Embryonic facial prominence (tissue), 1 donor: ENCODE measurements around the gene TMEM221.
"Not testable (repeated sequence)": the region's sequence is repeated elsewhere in the genome, so short reads cannot be mapped to it uniquely, and the experiment has no call there.

Experiments used
- DNase-seq: peaks from one replicate; pipeline ENCODE4 v3.0.0-alpha.2; 2016; ENCODE audit errors: extremely low spot score

Gene TMEM221

DNA sequence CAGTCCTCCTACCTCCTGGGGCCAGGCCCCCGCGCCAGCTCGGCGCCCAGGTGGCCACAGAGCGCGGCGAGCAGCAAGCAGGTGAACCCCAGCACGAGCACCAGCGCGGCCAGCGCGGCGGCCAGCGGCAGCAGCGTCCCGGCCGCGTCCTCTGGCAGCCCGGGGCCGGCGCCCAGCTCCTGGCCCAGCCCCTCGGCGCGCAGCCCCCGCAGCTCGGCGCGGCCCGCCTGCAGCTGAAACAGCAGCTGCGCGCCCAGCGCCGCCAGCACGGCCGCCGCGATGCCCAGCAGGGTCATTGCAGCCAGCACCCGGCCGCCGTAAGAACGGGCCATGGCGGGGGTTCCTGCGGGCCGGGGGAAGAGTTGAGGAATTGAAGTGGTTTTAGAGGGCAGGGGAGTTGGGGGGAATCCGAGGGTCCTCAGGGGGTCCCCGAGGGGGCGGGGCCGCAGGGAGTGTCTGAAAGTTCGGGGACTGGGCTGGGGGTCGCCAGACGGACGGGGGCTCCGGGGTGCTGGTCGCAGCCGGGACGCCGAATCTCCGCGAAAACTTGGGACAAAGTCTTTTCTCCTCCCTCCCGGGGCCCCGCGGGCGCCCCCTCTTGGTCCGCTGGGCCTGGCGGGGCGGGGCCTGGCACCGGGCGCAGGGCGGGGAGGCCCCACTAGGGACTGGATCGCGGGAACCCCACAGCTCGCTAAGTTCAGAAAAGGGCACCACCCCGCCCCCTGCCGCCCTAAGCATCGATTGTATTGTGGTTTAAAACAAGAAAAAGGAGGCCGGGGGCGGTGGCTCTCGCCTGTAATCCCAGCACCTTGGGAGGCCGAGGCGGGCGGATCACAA lies at the start of gene TMEM221:
Gene TMEM221, minus strand, starts transcription at position 538 of the 837 bp plus-strand sequence. Its CDS starts 206 bp downstream, at position 332.
- no peak for DNase-seq

DNA sequence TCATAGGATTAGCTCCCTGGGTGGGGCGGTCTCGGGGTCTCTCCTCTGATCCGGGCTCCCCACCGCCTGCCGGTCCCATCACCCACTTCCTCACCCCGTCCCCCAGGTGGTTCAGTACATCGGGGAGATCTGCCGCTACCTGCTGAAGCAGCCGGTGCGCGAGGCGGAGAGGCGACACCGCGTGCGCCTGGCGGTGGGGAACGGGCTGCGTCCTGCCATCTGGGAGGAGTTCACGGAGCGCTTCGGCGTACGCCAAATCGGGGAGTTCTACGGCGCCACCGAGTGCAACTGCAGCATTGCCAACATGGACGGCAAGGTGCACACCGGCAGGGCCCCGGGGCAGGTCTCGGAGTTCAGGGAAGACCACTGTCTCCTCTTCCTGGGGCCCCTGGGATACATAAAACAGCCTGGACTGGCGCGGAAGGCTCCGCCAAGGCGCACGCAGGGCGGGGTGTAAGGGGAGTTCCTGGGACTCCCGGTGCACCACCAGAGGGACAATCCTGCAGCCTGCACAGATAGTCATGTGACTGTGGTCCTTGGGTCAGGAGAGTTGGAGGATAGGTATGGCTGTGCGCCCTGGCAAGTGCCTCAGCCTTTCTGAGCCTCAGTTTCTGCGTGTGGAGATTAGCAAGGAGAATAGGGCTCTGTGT lies 48.8 kb upstream of the TMEM221 start:
- DNase-seq, result no peak

DNA sequence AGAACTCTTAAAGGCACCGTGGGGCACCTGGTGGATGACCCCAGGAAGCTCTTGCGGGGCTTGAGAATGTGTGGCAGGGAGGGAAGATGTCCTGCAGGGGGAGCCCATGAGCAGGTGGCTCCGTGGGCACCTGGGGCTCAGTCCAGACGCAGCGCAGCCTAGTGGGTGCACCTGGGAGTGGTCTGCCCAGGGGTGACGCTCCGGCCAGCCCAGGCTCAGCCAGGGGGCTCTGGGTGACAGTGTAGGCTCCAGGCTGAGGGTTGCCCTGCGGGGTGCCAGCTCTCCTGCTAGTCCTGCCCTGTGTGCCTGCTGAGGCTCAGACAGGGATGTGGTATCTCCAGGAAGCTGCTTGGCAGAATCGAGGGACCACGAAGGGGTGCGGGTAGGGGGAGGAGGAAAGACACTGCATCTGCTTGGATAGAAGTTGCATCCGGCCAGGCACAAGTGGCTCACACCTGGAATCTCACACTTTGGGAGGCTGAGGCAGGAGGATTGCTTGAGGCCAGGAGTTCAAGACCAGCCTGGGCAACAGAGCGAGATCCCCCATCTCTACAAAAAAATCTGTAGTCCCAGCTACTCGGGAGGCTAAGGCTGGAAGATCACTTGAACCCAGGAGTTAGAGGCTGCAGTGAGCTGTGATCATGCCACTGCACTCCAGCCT lies 48.0 kb upstream of the TMEM221 start:
- no peak for DNase-seq

DNA sequence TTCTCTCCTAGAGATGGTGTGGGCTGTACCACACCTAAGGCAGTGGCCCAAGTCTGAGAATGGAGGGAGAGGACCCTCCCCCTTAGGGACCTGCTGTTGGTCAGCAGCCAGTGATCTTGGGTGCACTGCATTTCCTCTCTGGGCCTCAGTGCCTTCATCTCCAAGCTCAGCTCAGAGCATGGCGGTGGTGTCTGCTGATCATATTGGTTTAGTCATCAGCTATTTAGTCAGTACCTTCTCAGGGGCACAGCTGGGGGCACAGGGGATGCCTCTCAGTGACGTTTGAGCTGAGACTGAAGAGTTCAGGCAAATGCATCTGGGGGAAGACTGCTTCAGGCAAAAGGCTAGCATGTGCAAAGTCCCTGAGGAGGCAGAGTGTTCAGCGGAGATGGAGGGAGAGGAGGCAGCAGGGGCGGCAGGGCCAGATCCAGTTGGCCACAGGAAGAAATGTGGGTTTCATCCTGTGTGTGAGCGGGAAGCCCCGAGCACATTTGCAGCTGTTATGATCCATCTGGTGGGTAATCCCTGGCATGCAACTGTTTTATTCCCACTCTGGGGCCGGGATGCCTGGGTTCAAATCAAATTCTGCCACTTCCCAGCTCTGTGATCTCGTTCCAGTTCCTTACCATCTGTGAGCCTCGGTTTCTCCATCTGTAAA lies 47.3 kb upstream of the TMEM221 start:
- no peak for DNase-seq

DNA sequence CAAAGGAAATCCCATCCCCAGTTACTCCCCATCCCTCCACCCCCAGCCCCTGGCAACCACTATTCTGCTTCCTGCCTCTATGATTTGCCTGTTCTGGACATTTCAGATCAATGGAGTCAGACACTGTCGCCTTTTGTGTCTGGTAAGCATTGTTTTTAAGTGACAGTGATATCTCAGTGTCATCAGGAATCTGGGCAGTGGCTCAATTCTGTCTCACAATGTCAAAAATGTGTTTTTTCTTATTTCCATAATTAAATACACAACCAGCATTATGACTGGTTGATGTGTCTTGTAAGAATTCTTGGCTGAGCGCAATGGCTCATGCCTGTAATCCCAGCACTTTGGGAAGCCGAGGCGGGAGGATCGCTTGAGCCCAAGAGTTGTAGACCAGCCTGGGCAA lies 42.8 kb upstream of the TMEM221 start:
- no peak for DNase-seq

DNA sequence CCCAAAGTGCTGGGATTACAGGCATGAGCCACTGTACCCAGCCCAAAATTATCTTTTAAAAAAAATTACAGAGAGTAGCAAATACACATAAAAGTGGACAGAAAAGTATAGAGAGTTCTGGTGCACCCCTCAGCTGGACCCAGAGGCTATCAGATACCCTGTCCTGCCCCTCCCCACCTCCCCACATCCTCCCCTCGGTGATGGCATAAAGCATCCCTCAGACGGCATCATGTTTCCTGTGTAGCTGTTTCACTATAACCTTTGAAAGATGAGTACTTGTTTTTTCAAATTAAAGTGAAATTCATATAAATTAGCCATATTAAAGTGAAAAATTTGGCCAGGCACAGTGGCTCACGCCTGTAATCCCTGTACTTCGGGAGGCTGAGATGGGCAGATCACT lies 41.9 kb upstream of the TMEM221 start:
- no peak for DNase-seq

DNA sequence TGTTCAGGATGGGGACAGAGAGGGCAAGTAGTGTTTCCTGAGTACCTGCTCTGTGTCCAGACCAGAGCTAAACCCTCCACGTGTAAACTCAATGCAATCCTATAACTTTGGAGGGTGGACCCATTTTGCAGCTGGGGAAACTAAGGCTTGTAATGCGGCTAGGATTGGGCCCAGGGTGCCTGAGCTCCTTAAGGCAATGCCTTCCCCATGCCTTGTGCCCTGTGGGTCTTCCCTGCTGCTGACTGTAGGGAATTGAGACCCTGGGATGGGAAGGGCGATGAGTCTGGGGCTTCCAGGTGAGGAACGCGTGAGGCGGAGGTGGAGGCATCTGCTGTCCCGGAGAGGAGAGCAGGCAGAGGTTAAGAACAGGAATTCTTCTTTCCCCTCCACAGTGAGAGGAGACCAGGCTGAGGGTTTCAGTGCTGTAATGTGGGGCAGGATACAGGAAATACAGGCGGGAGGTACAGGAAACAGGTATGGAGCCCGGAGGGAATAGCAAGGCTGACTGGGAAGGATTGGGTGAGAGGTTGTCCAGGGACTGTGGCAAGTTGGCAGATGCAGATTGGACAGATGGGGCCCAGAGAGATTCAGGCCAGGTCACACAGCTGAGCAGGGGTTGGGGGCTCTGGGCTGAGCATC lies 41.0 kb upstream of the TMEM221 start:
- DNase-seq, result no peak

DNA sequence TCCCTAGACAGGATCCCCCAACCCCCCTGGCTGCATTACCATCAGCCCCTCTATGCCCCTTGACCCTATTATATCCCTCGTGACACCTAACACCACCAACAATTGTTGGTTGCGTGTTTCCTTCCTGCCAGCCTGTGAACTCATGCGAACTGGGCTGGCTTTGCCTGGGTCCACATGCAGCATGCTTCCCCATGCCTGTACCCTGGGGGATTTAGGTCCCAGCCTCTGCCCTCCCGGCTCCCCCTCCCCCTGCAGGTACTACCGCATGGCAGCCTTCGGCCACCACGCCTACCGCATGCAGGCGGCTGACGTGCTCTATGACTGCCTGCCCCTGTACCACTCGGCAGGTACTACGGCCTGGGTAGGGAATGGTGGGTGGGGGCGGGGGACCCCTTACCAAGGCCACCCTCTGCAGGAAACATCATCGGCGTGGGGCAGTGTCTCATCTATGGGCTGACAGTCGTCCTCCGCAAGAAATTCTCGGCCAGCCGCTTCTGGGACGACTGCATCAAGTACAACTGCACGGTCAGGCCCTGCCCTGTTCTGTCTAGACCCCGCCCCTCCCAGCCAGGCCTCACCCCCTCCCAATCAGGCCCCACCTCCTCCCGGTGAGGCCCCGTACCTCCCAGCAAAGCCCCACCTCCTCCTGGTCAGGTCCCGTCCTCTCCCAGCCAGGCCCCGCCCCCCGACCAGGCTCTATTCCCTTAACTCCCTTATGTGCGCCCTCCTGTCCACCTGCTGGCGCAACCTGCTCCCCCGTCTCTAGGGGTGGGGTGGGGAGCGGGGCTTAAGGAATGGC lies 40.3 kb upstream of the TMEM221 start:
- DNase-seq, result no peak

DNA sequence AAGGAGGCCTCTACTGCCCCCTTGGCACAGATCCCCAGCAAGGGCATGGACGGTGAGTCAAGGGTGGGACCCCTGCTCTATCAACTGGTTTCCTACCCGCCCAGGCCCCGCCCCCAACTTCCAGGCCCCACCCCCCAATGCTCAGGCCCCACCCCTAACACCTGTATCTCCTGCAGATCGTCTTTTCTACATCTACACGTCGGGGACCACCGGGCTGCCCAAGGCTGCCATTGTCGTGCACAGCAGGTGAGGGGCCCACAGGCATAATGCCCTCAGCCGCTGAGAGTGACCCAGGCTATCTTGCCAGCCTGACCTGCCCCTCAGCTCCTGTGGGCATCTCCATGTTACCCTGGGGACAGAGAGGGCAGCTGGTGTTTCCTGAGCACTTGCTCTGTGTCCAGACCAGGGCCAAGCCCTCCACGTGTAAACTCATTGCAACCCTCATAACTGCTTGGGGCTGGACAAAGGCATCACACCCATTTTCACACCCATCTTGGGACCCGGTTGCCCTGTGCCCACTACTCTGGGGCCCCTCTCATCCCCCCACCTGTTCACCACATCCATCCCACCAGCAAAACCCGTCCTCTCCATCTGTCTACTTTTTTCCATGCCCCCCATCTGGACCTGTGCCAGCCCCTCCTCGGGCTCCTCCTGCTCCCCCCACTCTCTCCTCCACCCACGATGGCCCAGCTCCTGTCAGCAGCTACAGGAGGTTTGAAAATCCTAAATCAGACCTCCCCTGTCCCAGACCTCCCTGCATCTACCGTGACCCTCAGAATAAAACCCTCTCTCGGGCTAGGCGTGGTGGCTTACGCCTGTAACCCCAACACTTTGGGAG lies 39.0 kb upstream of the TMEM221 start:
- DNase-seq, result no peak

DNA sequence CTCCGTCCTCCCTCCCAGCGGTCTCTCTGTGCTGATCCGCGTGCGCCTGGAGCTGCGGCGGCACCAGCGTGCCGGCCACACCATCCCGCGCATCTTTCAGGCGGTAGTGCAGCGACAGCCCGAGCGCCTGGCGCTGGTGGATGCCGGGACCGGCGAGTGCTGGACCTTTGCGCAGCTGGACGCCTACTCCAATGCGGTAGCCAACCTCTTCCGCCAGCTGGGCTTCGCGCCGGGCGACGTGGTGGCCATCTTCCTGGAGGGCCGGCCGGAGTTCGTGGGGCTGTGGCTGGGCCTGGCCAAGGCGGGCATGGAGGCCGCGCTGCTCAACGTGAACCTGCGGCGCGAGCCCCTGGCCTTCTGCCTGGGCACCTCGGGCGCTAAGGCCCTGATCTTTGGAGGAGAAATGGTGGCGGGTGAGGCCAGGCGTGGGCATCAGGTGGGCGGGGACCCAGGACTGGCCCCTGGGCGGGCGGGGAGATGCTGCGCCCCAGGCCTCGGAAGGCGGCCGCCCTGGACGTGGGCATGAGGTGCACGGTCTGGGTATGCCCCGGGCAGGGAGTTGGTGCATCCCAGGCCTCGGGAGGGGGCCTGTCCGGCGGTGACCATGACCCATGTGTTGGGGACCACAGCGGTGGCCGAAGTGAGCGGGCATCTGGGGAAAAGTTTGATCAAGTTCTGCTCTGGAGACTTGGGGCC lies 38.2 kb upstream of the TMEM221 start:
- no peak for DNase-seq

DNA sequence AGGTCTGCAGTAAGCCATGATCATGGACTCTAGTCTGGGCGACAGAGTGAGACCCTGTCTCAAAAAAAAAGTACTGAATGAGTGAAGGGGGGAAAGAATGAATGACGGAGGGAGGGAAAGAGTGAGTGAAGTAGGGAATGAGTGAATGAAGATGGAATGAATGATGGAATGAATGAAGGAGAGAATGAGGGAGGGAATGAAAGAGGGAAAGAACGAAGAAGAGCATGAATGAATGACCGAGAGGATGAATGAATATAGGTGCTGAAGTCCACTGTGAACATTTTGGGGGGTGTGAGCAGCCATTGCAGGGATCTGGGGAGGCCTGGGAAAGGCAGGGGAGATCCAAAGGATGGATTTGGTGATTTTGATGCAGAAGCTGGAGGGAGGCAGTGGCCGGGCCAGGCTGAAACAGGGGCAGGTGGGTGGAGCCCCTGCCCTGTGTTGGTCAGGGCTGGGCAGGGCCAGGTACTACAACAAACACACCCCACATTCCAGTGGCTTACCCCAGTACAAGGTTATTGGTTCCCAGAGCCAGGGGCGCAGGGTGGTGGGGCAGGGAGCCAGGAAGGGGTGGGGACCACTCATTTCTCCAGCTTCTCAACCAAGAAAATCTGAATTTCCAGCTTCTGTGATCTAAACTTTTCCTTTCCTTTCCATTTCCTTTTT lies 36.2 kb upstream of the TMEM221 start:
- no peak for DNase-seq

DNA sequence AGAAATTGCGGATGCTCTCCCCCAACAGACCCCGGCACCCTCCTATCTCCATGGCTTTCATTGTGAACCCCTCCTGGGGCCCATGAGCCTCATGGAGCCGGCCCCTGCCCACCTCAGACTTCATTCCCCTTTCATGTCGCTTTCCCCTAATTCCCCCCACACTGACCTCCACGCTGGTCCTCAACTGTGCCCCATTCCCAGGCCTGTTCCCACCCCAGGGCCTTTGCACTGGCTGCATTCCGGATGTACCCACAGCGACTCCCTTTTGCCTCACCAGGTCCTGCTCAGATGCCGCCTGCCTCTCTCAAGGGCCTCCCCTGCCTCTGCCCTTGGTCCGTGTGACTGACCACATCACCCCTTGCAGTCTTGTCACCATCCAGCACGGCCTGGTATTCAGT lies 35.1 kb upstream of the TMEM221 start:
- no peak for DNase-seq

DNA sequence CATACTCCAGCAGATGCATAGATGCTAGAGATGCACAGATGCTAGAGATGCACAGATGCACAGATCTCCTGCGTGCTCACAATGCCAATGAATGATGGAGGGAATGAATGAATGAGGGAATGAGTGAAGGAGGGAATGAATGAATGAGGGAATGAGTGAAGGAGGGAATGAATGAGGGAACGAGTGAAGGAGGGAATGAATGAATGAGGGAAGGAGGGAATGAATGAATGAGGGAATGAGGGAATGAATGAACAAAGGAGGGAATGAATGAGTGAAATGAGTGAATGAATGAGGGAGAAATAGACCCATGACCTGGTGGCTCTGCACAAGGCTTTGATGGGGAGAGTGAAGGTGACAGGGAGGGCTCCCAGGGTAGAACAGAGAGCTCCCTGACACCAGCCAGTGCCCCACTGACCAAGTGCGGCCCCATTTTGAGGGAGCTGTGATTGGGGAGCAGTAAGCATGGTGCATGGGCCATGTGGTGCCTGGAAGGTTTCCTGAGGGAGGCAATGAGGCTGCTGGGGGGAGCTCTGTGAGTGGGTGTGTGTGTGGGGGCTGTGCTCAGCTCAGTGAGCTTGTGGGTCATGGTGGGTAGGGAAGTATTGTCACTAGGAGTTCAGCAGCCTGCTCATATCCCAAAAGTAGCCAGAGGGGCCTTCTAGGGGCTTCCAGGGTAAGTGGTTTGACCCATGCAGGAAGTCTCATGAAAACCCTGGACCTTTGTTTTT lies 34.6 kb upstream of the TMEM221 start:
- DNase-seq, result no peak

DNA sequence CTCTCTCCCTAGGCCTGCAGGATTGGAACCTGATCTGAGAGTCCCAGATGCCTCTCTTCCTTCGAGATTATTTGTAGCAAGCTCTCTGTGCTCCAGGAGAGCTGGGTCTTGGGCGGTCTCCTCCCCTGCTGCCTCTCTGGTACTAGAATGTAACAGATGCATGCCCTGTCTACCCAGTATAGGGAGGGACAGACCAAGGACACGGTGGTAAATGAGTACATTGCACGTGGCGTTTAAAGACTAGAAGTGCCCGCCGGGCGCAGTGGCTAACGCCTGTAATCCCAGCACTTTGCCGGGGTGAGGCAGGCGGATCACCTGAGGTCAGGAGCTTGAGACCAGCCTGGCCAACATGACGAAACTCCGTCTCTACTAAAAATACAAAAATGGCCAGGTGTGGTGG lies 33.5 kb upstream of the TMEM221 start:
- DNase-seq, result no peak

DNA sequence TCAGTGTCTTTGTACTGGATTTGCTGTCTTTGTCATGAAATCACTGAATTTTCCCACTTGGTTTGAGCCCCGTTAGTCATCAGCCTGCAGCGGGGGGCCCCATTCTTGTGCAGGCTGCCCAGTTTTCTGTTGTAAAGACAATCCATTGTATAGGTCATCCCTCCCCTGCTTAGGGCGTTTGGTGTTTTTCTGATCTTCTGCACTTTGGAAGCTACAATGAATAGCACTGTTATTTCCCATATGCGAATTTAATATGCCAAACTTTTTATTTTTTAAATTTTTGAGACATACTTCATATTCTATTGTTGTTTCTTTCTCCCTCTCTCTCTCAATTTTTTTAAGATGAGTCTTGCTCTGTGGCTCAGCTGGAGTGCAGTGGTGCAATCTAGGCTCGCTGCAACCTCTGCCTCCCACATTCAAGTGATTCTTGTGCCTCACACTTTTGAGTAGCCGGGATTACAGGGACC lies 30.9 kb upstream of the TMEM221 start:
- no peak for DNase-seq

DNA sequence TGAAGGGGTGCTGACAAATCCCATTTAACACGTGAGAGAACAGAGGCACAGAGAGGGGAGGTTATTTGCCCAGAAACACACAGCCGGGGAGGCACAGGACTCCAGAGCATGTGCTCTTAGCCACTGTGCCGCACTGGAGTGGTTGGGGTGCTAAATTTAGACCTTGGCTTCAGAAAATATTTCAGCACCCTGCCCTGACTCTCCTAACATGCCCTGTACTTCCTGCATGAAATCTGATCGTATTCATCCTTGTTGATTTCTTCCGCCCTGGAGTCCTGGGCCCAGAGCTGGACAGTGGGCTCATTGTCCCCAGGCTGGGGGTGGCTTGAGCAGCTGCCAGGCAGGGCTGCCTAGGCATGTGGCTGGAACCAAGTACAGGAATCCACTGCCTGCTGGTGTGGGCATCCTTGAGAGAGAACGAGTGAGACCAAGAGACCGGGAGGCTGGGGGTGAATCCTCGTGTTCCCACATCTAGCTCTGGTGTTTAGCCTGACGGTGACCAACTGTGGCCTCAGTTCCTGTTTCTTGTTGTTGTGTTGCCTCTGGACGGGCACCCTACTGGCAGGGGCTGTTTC lies 27.2 kb upstream of the TMEM221 start:
- no peak for DNase-seq

DNA sequence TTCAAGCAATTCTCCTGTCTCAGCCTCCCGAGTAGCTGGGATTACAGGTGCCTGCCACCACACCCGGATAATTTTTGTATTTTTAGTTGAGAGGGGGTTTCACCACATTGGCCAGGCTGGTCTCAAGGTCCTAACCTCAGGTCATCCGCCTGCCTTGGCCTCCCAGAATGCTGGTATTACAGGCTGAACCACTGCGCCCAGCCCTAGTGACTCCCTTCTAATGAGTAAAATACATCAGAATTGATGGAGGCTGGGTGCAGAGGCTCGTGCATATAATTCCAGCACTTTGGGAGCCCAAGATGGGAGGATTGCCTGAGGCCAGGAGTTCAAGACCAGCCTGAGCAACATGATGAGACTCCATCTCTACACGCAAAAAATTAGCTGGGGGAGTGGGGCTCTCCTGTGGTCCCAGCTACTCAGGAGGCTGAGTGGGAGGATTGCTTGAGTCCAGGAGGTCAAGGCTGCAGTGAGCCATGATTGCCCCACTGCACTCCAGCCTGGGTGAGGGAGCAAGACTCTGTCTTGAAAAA lies 26.6 kb upstream of the TMEM221 start:
- DNase-seq, result not testable (repeated sequence)
